DND-41 (cell line): Measurements from ENCODE around the gene IQCK.

Source experiments
- EZH2 ChIP-seq: IDR thresholded peaks from 3 replicates; pipeline ENCODE4 v1.6.1; 2012; ENCODE audit warnings: borderline replicate concordance, low read depth, mild to moderate bottlenecking, moderate library complexity, low read length, inconsistent platforms; ENCODE audit not compliant: severe bottlenecking
- TF ChIP-seq, protein P1 (sequence below): IDR thresholded peaks from 2 replicates; pipeline ENCODE4 v1.5.1; 2012; ENCODE audit warnings: borderline replicate concordance, low read length, moderate library complexity, mild to moderate bottlenecking; ENCODE audit not compliant: poor library complexity, severe bottlenecking; ENCODE audit errors: extremely low read depth

GRCh38 chr16:19705843-19706242 lies 12.2 kb upstream of the IQCK start:
- TF ChIP-seq, protein P1, sequence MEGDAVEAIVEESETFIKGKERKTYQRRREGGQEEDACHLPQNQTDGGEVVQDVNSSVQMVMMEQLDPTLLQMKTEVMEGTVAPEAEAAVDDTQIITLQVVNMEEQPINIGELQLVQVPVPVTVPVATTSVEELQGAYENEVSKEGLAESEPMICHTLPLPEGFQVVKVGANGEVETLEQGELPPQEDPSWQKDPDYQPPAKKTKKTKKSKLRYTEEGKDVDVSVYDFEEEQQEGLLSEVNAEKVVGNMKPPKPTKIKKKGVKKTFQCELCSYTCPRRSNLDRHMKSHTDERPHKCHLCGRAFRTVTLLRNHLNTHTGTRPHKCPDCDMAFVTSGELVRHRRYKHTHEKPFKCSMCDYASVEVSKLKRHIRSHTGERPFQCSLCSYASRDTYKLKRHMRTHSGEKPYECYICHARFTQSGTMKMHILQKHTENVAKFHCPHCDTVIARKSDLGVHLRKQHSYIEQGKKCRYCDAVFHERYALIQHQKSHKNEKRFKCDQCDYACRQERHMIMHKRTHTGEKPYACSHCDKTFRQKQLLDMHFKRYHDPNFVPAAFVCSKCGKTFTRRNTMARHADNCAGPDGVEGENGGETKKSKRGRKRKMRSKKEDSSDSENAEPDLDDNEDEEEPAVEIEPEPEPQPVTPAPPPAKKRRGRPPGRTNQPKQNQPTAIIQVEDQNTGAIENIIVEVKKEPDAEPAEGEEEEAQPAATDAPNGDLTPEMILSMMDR, result no peak
- TF ChIP-seq EZH2, result no peak
